ENCODE results near the gene CLMP.
A peak's percentile ranks its signal among the peaks of the same experiment; 100 is the strongest.

Gene CLMP

DNA sequence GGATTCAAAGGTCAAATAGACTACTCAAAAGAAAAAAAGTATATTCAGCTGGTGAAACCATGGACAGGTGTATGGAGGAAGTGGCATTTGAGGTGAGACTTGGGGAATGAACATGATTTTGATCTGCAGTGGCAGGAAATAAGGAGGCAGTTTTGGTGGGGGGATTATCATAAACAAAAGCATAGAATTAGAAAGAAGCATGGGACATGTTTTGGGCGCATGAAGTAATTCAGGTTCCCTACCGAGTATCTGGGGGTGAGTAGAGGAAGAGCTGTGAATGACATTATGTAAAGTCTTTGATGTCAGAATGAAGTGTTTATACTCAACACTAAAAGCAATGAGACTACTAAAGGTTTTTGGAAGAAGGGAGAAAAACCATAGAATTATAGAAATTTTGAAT, 3.1 kb downstream of the CLMP start:
- TF ChIP-seq, protein P1, sequence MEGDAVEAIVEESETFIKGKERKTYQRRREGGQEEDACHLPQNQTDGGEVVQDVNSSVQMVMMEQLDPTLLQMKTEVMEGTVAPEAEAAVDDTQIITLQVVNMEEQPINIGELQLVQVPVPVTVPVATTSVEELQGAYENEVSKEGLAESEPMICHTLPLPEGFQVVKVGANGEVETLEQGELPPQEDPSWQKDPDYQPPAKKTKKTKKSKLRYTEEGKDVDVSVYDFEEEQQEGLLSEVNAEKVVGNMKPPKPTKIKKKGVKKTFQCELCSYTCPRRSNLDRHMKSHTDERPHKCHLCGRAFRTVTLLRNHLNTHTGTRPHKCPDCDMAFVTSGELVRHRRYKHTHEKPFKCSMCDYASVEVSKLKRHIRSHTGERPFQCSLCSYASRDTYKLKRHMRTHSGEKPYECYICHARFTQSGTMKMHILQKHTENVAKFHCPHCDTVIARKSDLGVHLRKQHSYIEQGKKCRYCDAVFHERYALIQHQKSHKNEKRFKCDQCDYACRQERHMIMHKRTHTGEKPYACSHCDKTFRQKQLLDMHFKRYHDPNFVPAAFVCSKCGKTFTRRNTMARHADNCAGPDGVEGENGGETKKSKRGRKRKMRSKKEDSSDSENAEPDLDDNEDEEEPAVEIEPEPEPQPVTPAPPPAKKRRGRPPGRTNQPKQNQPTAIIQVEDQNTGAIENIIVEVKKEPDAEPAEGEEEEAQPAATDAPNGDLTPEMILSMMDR (IDR thresholded peaks at IDR 0.05; ENCODE audit: insufficient read depth, low read depth, low read length, missing control alignments), result no peak
- no peak for DNase-seq (ENCODE audit: low read depth)
- no peak overlapping the region for H3K4me3 ChIP-seq (ENCODE audit: low read length)

- no peak overlapping the region for H3K4me3 ChIP-seq (ENCODE audit: low read length)
- no peak for DNase-seq (ENCODE audit: low read depth)
- TF ChIP-seq, protein P1 (IDR thresholded peaks at IDR 0.05; ENCODE audit: insufficient read depth, low read depth, low read length, missing control alignments), result no peak
Measured at GRCh38 chr11:123190518-123190917, 4.5 kb downstream of the CLMP start.

DNA sequence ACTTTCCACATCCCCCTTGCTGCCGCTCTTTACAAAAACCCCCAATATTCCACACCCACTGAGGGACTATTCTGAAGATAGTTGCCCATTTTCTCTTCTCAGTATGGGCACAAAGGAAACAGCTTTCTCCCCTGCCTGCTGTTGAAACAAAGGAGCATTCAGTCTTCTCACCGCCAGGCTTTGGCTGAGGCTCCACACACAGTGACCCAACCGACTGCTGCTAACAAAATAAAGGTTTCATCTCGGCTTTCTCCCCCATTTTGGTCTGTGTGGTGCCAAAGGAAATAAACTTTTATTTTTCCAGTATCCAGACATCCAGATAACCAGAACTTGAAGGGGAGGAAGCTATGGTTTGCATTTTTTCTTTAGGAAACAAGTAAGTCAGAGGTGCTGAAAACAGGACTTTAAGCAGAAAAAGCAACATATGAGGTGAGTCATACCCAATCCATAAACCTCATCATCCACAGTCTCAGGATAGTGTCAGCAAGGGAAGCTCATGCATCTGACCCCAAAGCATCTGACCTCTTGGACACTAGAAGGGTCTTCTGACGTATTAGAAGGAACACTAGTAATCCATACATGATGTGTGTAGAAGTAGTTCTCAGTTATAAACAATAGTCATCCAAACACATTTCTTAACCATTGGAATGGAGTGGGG, 6.4 kb downstream of the CLMP start:
- no peak for DNase-seq (ENCODE audit: low read depth)
- H3K4me3 ChIP-seq (ENCODE audit: low read length), result no peak overlapping the region
- TF ChIP-seq, protein P1 (IDR thresholded peaks at IDR 0.05; ENCODE audit: insufficient read depth, low read depth, low read length, missing control alignments), result peak; percentile 26

DNA sequence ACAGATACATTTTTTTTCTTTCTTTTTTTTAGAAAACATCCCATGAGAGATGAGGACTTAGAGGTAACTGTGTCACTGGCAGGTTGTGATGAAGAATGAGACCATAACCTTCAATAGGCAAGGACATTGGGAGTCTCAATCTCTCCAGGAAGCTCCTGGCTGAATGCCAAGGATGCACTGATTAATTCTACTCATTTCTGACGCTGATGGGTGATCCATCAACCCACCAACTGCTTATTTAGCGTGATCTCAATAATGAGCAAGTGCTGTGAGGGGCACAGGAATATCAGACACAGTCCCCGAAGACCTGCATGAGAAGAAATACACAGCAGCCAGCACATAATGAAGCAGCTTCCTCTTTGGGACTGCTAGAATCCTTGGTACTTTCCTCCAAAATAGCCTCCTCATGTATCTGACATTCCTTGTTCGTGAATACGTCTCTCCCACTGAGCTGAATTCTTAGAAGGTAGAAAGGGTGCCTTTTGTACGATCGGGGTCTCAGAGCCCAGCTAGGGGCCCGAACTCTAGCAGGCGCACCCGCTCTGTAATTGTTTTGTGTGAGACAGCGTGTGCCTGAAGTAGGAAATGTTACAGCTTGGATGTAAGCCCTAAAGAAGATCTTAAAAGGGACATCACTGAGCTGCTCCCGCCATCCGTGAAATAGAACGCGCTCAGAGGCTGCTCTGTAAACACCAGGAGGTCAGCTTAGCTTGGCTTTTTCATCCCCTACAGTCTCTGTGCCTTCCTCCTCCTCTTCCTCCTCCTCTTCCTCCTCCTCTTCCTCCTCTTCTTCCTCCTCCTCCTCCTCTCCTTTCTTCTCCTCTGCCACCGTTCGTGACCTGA, 7.2 kb downstream of the CLMP start:
- DNase-seq (ENCODE audit: low read depth), result no peak
- no peak overlapping the region for H3K4me3 ChIP-seq (ENCODE audit: low read length)
- TF ChIP-seq, protein P1 (IDR thresholded peaks at IDR 0.05; ENCODE audit: insufficient read depth, low read depth, low read length, missing control alignments), result no peak

DNA sequence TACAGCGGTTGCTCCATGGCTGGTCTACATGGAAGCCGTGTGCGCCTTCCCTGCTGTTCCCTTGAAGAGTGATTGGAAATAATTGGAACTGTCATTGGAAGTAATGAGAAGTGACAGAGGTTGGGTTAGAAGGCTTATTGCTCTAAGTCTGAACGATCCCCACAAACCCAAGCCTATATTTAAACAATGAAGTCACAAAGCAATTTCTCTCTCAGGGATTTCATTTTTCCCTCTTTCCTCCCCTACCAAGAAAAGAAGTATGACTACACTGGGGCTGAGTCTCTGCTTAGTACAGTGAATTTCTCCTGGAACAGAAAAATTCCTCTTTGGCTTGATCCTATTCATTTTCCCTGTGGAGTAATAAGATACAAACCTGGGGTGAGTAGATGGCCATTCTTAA, 7.8 kb downstream of the CLMP start:
- TF ChIP-seq, protein P1 (IDR thresholded peaks at IDR 0.05; ENCODE audit: insufficient read depth, low read depth, low read length, missing control alignments), result no peak
- DNase-seq (ENCODE audit: low read depth), result no peak
- H3K4me3 ChIP-seq (ENCODE audit: low read length), result no peak overlapping the region

DNA sequence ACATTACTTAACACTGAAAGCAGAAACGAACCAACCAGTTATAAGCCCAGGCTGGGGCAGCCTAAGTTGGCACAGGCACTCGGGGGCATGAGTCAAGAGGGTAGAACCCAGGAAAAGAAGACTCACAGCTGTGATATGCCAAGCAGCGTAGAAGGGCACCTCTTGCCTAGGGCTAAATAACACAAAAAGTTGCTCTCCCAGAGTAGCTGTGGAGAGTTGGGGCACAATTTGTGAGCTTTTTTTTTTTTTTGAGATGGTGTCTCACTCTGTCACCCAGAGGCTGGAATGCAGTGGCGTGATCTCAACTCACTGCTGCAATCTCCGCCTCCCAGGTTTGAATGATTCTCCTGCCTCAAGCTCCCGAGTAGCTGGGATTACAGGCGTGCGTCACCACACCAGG, 8.8 kb downstream of the CLMP start:
- DNase-seq (ENCODE audit: low read depth), result peak; percentile 91
- H3K4me3 ChIP-seq (ENCODE audit: low read length), result no peak overlapping the region
- TF ChIP-seq, protein P1 (IDR thresholded peaks at IDR 0.05; ENCODE audit: insufficient read depth, low read depth, low read length, missing control alignments), result no peak

Measured in epithelial cell of esophagus (primary cell).